GM20431 (cell line): ENCODE results near the gene AIF1L.
"Not testable (repeated sequence)": the region's sequence is repeated elsewhere in the genome, so short reads cannot be mapped to it uniquely, and the experiment has no call there.

Experiments
- in situ Hi-C: fragments of 300-500 bp; cut with MseI, MboI; formaldehyde crosslinking; loops from one replicate; pipeline ENCODE4 v1.15.0; 2020; ENCODE audit warnings: low sequenced_read_pairs; ENCODE audit not compliant: unreplicated experiment

Gene AIF1L

GRCh38 chr9:131097126-131097947 lies 1.0 kb downstream of the AIF1L start:
- in situ Hi-C loops = no loop called here

GRCh38 chr9:131097948-131098278 lies 1.6 kb downstream of the AIF1L start:
- in situ Hi-C loops = no loop called here

GRCh38 chr9:131098391-131099101 lies 2.2 kb downstream of the AIF1L start:
- in situ Hi-C loops = no loop called here

- in situ Hi-C loops = no loop called here
These were observed 2.8 kb downstream of the AIF1L start for GRCh38 chr9:131099102-131099606.

- in situ Hi-C loops = not testable (repeated sequence)
These were observed 3.5 kb downstream of the AIF1L start for GRCh38 chr9:131099845-131100244.

- in situ Hi-C loops = no loop called here
These were observed 4.1 kb downstream of the AIF1L start for GRCh38 chr9:131100445-131100844.

- in situ Hi-C loops = no loop called here
These were observed 5.1 kb downstream of the AIF1L start for GRCh38 chr9:131101207-131101964.

GRCh38 chr9:131103024-131103423 lies 6.7 kb downstream of the AIF1L start:
- in situ Hi-C loops = no loop called here

- in situ Hi-C loops = no loop called here
These were observed 7.2 kb downstream of the AIF1L start for GRCh38 chr9:131103535-131103934.

- in situ Hi-C loops = no loop called here
These were observed 7.8 kb downstream of the AIF1L start for GRCh38 chr9:131104016-131104740.

GRCh38 chr9:131105952-131106351 lies 9.6 kb downstream of the AIF1L start:
- in situ Hi-C loops = no loop called here

GRCh38 chr9:131107760-131108159 lies 11.4 kb downstream of the AIF1L start:
- in situ Hi-C loops = no loop called here

- in situ Hi-C loops = no loop called here
These were observed 15.0 kb downstream of the AIF1L start for GRCh38 chr9:131111186-131111853.

- in situ Hi-C loops = no loop called here
These were observed 15.6 kb downstream of the AIF1L start for GRCh38 chr9:131111854-131112311.

- in situ Hi-C loops = no loop called here
These were observed 16.2 kb downstream of the AIF1L start for GRCh38 chr9:131112374-131113154.

GRCh38 chr9:131113655-131114054 lies 17.3 kb downstream of the AIF1L start:
- in situ Hi-C loops = no loop called here

GRCh38 chr9:131114084-131114535 lies 17.8 kb downstream of the AIF1L start:
- in situ Hi-C loops = no loop called here

- in situ Hi-C loops = not testable (repeated sequence)
These were observed 19.0 kb downstream of the AIF1L start for GRCh38 chr9:131115360-131115742.
